NT2/D1 (cell line): ENCODE measurements around the gene ARAP3.

Experiments used
- SUZ12 ChIP-seq: IDR thresholded peaks from 2 replicates; pipeline ENCODE4 v1.6.1; 2011; ENCODE audit not compliant: insufficient read length, insufficient read depth; ENCODE audit errors: extremely low read depth
- YY1 ChIP-seq: IDR thresholded peaks from 2 replicates; pipeline ENCODE4 v1.6.1; 2011; ENCODE audit not compliant: insufficient read length, insufficient read depth
- ZNF274 ChIP-seq: IDR thresholded peaks from 2 replicates; pipeline ENCODE4 v1.6.1; 2011; ENCODE audit warnings: mild to moderate bottlenecking, low read depth, low read length

- TF ChIP-seq ZNF274 (no peak), SUZ12 (no peak), YY1 (no peak)
Measured at GRCh38 chr5:141705469-141705868, 23.4 kb upstream of the ARAP3 start.
